Effector memory CD4-positive, alpha-beta T cell (primary cell): ENCODE data around the gene RTRAF.

Experiments
- DNase-seq, 3 donors: peaks; one replicate each; pipeline ENCODE4 v3.0.0-alpha.2; 2020
- H3K27ac ChIP-seq: 2 replicates; pipeline ENCODE4 v1.7.0; 2013; ENCODE audit warnings: mild to moderate bottlenecking, low read length, moderate library complexity; ENCODE audit not compliant: insufficient read depth, poor library complexity, severe bottlenecking
- H3K27me3 ChIP-seq: replicated peaks from 2 replicates; pipeline ENCODE4 v1.7.0; 2013; ENCODE audit warnings: mild to moderate bottlenecking, low read length; ENCODE audit not compliant: insufficient read depth, control insufficient read depth, poor library complexity, severe bottlenecking
- H3K36me3 ChIP-seq: 2 replicates; pipeline ENCODE4 v1.7.0; 2013; ENCODE audit warnings: mild to moderate bottlenecking, low read length, moderate library complexity; ENCODE audit not compliant: control insufficient read depth, insufficient read depth
- H3K4me1 ChIP-seq: 2 replicates; pipeline ENCODE4 v1.7.0; 2013; ENCODE audit warnings: low read length, mild to moderate bottlenecking; ENCODE audit not compliant: control insufficient read depth, insufficient read depth, poor library complexity, severe bottlenecking
- H3K4me3 ChIP-seq: 2 replicates; pipeline ENCODE4 v1.7.0; 2013; ENCODE audit warnings: low read length, low read depth, mild to moderate bottlenecking; ENCODE audit not compliant: insufficient read depth, poor library complexity, severe bottlenecking
- H3K9me3 ChIP-seq: 2 replicates; pipeline ENCODE4 v1.7.0; 2013; ENCODE audit warnings: mild to moderate bottlenecking, low read length, moderate library complexity; ENCODE audit not compliant: control insufficient read depth

RTRAF gene

DNA sequence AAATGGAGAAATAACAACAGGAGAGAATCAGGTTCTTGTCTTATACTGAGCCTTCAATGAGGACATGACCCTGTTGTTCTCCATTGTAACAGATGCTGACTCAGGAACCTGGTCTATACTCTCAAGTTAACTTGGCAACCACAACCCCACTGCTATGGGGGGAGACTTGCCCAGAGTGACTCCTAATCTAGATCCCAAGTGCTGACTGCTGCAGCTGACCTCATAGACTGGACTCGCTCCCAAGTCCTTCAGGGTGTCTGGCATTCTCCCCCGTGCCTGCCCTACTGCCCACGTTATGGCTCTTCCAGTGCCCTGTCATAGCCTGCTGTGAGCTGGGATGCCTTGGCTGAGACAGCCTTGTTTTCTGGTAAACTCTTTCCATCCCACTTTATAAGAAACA lies 42.4 kb downstream of the RTRAF start:
- Histone ChIP-seq H3K27ac (no peak overlapping the region), H3K9me3 (no peaks in the 10 kb centered on the region), H3K27me3 (no peaks in the 10 kb centered on the region), H3K4me3 (no peak overlapping the region), H3K36me3 (no peaks in the 10 kb centered on the region), H3K4me1 (no peaks in the 10 kb centered on the region)
- DNase-seq, result no peak

DNA sequence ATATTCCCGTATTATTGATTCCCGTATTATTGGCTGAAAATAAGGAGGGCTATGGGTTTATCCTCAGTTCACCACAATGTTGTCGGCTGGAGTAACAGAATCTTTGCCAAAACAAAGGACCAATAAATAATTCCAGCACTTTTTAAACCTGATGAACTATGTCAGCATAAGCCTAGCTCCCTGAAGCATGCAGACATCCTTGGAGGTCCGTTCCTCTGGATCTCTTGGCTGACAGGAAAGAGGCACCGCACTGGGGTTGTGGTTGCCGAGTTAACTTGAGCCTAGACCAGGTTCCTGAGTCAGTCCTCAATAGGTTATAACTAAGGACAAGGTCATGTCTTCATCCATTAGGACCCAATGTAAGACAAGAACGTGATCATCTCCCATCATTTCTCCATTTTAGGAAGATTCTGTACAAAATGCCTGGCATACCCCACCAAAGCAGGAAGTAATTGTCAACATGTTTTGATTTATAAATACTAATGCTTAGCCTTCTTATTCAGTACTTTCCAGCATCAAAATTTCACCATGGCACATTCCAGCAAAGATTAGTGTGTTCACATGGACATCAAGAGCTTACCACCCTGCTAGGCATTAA lies 43.0 kb downstream of the RTRAF start:
- Histone ChIP-seq H3K4me1 (no peaks in the 10 kb centered on the region), H3K36me3 (no peaks in the 10 kb centered on the region), H3K9me3 (no peaks in the 10 kb centered on the region), H3K27ac (no peak overlapping the region), H3K27me3 (no peaks in the 10 kb centered on the region), H3K4me3 (no peak overlapping the region)
- DNase-seq, result no peak

DNA sequence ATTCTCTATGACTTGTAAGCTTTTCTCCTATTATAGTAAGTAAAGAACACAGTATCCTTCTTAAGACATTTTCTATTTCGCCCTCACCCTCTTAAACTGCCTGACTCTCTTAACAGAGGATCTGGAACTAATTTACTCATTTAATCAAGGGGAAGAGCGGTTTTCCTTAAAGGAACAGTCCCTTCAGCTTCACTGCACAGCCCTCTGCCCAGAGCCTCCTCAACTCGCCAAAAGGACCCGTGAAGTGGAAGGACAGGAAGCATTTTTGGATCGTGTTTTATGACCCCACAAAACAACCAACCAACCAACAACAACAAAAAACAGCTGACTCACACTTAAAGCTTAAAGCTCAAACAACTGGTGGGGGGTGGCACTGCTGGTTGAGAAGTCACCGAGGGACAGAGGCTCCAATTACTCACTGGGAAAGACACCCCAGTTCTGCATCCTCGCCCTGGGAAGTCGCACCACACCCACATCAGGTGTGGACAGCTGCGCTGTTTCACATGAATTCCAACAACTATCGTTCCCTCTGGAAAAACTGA lies 43.8 kb downstream of the RTRAF start:
- no peak overlapping the region for H3K27ac ChIP-seq
- H3K36me3 ChIP-seq, result no peaks in the 10 kb centered on the region

DNA sequence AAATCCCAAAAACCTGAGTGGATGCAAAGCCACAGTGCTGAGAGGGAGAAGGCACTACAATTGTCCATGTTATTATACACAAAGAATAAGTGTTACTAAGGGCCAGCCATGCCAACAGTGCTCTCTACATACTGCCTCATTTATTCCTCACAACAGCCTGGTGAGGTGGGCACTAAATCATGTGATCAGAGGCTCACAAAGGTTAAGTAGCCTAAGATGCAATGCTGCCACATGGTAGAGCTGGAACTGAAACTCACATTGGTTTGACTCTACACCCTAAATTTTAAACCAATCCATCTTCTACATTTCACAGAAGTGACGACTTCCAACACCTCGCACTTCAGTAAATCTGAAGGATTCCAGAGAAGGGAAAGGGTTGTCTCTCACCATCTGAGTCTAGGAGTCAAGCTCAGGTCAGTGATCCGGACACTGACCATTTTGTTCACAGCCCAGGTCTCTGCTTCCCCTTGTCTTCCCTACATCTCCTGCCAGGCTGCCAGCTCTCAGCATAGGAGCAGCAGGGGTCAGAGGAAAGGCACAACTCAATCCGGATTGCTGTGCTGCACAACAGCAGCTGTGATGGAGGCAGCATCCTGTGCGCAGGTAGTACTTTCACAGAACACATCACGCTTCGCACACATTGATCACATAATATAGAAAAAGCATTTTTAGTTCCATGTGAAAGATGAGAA lies 49.9 kb downstream of the RTRAF start:
- no peaks in the 10 kb centered on the region for H3K36me3 ChIP-seq
- no peak overlapping the region for H3K27ac ChIP-seq
- H3K4me1 ChIP-seq, result no peaks in the 10 kb centered on the region
- no peaks in the 10 kb centered on the region for H3K27me3 ChIP-seq
- no peaks in the 10 kb centered on the region for H3K9me3 ChIP-seq
- no peak overlapping the region for H3K4me3 ChIP-seq
- no peak for DNase-seq

More for the DNA sequence above, 43.8 kb downstream of the RTRAF start:
- H3K27me3 ChIP-seq, result no peaks in the 10 kb centered on the region
- no peaks in the 10 kb centered on the region for H3K4me1 ChIP-seq
- H3K4me3 ChIP-seq, result no peak overlapping the region
- no peak for DNase-seq
- H3K9me3 ChIP-seq, result no peaks in the 10 kb centered on the region

DNA sequence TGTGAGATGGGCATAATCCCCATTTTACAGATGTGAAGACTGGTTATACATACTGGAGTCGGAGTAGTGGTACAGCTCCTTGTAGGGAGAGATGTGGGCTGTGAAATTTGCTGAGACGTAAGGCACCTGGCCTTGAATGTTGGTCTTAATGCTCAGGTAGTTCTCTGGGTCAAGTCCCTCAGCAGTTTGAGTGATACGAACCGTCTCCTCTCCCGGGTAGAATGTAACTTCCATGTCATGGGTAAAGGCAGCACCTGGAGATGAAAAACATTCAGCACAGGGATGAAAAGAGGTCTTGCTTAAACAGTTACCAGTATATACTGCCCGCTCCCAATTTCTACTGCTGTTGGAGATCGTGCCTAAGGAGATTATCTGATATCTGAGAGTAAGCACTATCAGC lies 51.3 kb downstream of the RTRAF start:
- Histone ChIP-seq H3K27ac (no peak overlapping the region), H3K4me1 (no peaks in the 10 kb centered on the region), H3K36me3 (no peaks in the 10 kb centered on the region), H3K27me3 (no peaks in the 10 kb centered on the region), H3K4me3 (no peak overlapping the region), H3K9me3 (no peaks in the 10 kb centered on the region)
- no peak for DNase-seq

DNA sequence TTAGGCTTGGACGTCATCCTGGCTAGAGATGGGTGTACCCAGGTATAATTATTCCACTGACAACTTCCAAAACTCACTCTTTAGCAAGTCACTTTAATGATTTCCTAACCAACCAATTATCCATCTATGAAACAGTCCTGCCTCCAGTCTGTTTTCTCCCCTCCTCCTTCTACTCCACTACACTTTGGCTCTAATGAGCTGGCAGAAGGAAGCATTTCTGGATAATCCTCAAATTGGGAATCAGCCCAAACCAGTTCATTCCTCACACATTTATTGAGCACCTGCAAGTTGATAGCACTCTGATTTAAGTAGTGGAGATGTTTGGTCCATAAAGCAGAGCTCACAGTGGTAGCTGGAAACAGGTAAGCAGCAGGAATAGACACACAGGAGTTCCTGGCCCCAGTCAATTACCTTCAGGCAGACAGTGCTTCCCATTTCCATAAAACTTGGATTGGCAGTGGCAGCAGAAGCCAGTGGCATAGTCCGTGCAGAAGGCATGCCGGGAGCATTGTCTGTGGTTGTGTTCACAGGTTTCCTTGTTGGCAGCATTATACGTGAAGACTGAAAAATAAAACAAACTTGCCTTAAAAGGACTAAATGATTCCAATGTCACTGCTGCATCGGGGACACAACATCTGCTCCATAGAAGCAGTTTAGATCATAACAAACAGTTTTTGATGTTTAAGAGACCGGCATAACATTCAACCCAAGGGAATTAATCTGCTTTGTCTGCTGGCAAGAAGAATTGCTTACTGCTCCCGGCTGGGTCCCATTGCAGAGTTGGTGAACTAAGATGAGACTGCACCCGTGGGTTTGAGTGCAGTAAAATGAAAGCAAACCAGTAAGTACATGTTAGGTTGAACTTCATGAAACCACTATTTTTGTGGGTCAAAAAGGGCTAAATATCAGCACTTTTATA lies 53.3 kb downstream of the RTRAF start:
- no peak overlapping the region for H3K4me3 ChIP-seq
- no peaks in the 10 kb centered on the region for H3K36me3 ChIP-seq
- no peaks in the 10 kb centered on the region for H3K4me1 ChIP-seq
- H3K9me3 ChIP-seq, result no peaks in the 10 kb centered on the region
- no peaks in the 10 kb centered on the region for H3K27me3 ChIP-seq
- no peak overlapping the region for H3K27ac ChIP-seq
- DNase-seq, result no peak

DNA sequence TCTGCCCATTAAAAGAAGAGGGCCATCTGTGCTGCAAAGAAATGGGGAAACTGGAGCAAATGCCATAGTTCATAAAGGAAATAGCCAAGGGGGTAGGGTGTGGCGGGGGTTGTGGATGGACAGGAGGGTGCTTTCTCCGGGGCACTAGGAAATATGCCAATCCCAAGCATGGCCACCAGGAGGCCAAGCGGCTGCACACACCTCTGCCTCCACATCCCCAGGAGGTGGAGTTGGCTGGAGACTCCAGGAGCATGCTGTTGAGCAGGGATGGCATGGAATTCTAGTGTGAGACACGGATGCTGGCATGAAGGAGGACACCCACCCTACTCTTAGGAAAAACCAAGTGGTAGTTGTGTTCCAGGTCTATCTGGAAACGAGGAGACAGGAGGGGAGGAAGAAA lies 54.3 kb downstream of the RTRAF start:
- no peak for DNase-seq
- H3K27me3 ChIP-seq, result no peaks in the 10 kb centered on the region
- no peak overlapping the region for H3K27ac ChIP-seq
- no peaks in the 10 kb centered on the region for H3K4me1 ChIP-seq
- no peaks in the 10 kb centered on the region for H3K9me3 ChIP-seq
- H3K36me3 ChIP-seq, result no peaks in the 10 kb centered on the region
- no peak overlapping the region for H3K4me3 ChIP-seq

DNA sequence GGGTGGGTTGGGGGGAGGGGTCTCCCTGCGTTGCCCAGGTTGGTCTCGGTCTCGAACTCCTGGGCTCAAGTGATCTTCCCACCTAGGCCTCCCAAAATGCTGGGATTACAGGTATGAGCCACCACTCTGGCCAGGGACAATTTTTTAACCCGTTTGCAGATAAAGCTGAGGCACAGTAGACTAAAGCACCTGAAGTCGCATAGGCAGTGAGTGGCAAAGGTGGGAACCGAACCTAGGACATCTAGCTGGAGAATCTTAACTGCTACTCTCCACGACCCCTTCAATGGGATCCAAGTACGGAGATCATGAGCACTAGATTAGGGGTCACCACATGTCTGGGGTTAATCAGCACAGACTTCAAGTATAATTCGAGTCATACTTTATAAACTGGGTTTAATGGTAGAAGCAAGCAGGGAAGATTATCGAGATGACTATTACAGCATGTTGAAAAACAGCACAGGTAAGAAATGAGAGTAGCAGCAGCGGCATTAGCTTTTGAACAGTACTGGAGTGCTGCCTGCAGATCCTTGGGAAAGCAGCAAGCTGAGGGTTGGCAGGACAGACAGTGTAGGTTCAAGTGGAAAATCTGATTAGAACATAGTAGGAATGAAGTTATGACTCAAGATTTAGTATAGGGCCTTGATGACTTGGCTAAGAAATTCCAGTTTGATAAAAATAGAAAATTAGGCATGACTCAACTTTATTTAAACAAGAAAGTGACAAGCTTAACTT lies 55.6 kb downstream of the RTRAF start:
- Histone ChIP-seq H3K4me3 (no peak overlapping the region), H3K36me3 (no peaks in the 10 kb centered on the region), H3K9me3 (no peaks in the 10 kb centered on the region), H3K27me3 (no peaks in the 10 kb centered on the region), H3K27ac (no peak overlapping the region), H3K4me1 (no peaks in the 10 kb centered on the region)
- no peak for DNase-seq

DNA sequence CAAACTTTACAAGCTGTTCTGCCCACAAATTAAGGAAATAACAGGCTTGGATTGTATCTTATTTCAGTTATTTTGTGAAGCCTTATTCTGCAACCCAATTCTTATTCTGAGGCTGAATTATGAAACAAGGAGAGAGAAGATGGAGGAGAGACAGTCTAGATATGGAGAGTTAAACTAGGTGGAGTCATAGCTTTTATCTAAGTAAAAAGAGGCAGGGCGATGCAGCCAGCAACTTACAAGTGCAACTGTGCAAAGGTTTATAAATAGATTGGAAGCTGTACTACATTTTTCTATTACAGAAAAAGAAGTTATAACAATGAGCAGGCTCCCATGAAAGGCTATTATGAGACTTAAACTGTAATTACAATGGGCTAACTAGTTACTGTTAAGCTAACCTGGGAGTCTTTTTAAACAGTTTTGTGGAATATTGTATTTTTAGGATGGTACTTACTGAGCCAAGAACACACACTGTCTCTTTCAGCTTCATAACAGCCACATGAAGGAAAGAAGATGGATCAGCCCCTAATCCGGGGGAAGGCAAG lies 57.1 kb downstream of the RTRAF start:
- no peaks in the 10 kb centered on the region for H3K27me3 ChIP-seq
- no peak for DNase-seq
- no peaks in the 10 kb centered on the region for H3K36me3 ChIP-seq

More for the DNA sequence above, 57.1 kb downstream of the RTRAF start:
- Histone ChIP-seq H3K9me3 (no peaks in the 10 kb centered on the region), H3K27ac (no peak overlapping the region), H3K4me3 (no peak overlapping the region), H3K4me1 (no peaks in the 10 kb centered on the region)
